ENCODE results near the gene NFKBIE. TPM values are rescaled to one million over a fixed set of nuclear protein-coding genes. Genes with fewer than 3 reads are reported as not detected.

NFKBIE gene
- total and polyA plus RNA-seq, 2 donors (not counting 1 experiment from before 2014, with no cell fraction given) = 46.5 to 90.0 TPM

GRCh38 chr6:44312901-44313788, 47.8 kb upstream of the NFKBIE start, which contains the start of gene AARS2:
Gene AARS2, minus strand, starts transcription at chr6:44313347. Its CDS starts 24 bp downstream, at chr6:44313323.
- Histone ChIP-seq H3K4me3 (ENCODE audit: control extremely low read depth in 1 of 5, extremely low read depth in 1 of 5, insufficient read depth in 1 of 5, low read depth in 2 of 5, low read length in 4 of 5) (peak within 1 kb of the TSS; percentile 76 to 94 (median 88)), H3K27ac (ENCODE audit: low read length in 2 of 2) (peak within 1 kb of the TSS; percentile 72 to 86), H3K9ac (ENCODE audit: low read length) (peak within 1 kb of the TSS; percentile 89), H2AFZ (ENCODE audit: insufficient read depth, low read depth, low read length, poor library complexity, severe bottlenecking) (peak within 1 kb of the TSS; percentile 100), H3K79me2 (ENCODE audit: control insufficient read depth, insufficient read depth, low read length) (peaks cover 17% of the 10 kb centered on the region), H3K9me3 (ENCODE audit: control extremely low read depth in 1 of 3, control insufficient read depth in 2 of 3, insufficient read depth in 1 of 3, low read length in 2 of 3) (no peaks in the 10 kb centered on the region), H3K4me2 (replicated peaks; ENCODE audit: low read depth, low read length, poor library complexity, severe bottlenecking) (peak within 1 kb of the TSS; percentile 92), H3K27me3 (replicated peaks in 1 of 4; ENCODE audit: control extremely low read depth in 1 of 4, control insufficient read depth in 3 of 4, insufficient read depth in 4 of 4, low read length in 3 of 4) (peaks cover 0 to 4% (median under 1%) of the 10 kb centered on the region in 4 experiments), H3K36me3 (replicated peaks in 1 of 2; ENCODE audit: control extremely low read depth in 1 of 2, control insufficient read depth in 1 of 2, extremely low read depth in 1 of 2, insufficient read depth in 2 of 2, low read length in 1 of 2) (peaks cover 0 to 29% of the 10 kb centered on the region in 2 experiments), H4K20me1 (ENCODE audit: control insufficient read depth, insufficient read depth, low read length, poor library complexity, severe bottlenecking) (no peaks in the 10 kb centered on the region), H3K4me1 (ENCODE audit: control insufficient read depth in 2 of 2, insufficient read depth in 2 of 2, low read length in 2 of 2) (peaks cover 7 to 9% of the 10 kb centered on the region in 2 donors)
- WGBS (ENCODE audit: insufficient coverage) = 3% methylated on average over 52 of the region's 52 CpGs
- Mint-ChIP-seq H3K27ac (peak within 1 kb of the TSS; percentile 92), H3K4me3 (peak within 1 kb of the TSS; percentile 94), H3K27me3 (peaks cover 2% of the 10 kb centered on the region), H3K9me3 (ENCODE audit: insufficient read depth) (no peaks in the 10 kb centered on the region), H3K4me1 (peaks cover 17% of the 10 kb centered on the region)
- peak; percentile 97 for ATAC-seq (ENCODE audit: low read depth)
- CTCF ChIA-PET = interaction anchor here (0.6 to 2.0 kb wide), 20 partner anchors 8 to 644 kb away, joined by 3 to 16 read pairs (median 3); partner anchors contain the start of genes CDC5L, SLC29A1 and SLC35B2
- TF ChIP-seq CTCF (IDR thresholded peaks at IDR 0.05) (peak; percentile 97), EZH2 (IDR thresholded peaks at IDR 0.05; ENCODE audit: borderline replicate concordance, insufficient read depth, low read depth, low read length, poor library complexity, severe bottlenecking) (no peak)
- DNase-seq = peak; percentile 93
- POLR2A ChIA-PET = interaction anchor here (0.6 to 1.3 kb wide), 2 partner anchors 66 to 684 kb away, joined by 4 to 9 read pairs; partner anchors contain the start of genes GTPBP2 and HSP90AB1
- intact Hi-C loops (cut with micrococcal nuclease) = loop anchor here (1.0 to 2.0 kb wide), 4 partner anchors 48 to 90 kb away; partner anchors contain the start of genes CDC5L, HSP90AB1, NFKBIE and SLC29A1
